ENCODE measurements around the gene UNC119B.

DNA sequence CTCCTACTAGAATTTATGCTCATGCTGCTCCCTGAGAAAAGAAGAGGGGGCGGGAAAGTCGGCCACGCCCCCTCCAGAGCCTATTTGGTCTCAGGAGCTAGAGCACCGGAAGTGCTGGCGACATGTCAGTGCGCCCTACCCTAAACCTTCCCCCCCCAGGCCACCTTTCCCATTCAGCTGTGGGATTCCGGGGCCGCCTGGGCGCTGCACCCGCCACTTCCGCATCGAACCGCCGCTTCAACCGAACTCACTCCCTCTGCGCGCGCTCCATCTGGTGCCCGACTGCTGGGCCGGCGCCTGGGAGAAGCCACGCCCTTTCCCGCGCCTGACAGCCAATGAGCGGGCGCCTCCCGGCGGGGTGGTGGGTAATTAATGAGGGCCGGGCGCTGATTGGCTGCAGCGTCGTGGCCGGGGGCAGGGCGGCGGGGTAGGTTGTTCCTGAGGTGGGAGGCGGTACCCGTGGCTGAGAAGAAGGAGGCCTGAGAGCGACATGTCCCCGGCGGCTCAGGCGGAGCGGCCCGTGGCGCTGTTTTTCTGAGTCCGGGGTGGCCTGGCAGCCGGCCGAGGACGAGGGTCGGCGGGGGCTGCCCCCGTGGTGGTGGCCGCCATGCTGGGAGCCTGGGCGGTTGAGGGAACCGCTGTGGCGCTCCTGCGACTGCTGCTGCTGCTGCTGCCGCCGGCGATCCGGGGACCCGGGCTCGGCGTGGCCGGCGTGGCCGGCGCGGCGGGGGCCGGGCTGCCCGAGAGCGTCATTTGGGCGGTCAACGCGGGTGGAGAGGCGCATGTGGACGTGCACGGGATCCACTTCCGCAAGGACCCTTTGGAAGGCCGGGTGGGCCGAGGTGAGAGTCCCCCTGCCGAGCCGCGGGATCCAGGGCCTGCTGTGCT, 23.3 kb upstream of the UNC119B start, which contains the start of gene MLEC:
- TF ChIP-seq, protein P1, sequence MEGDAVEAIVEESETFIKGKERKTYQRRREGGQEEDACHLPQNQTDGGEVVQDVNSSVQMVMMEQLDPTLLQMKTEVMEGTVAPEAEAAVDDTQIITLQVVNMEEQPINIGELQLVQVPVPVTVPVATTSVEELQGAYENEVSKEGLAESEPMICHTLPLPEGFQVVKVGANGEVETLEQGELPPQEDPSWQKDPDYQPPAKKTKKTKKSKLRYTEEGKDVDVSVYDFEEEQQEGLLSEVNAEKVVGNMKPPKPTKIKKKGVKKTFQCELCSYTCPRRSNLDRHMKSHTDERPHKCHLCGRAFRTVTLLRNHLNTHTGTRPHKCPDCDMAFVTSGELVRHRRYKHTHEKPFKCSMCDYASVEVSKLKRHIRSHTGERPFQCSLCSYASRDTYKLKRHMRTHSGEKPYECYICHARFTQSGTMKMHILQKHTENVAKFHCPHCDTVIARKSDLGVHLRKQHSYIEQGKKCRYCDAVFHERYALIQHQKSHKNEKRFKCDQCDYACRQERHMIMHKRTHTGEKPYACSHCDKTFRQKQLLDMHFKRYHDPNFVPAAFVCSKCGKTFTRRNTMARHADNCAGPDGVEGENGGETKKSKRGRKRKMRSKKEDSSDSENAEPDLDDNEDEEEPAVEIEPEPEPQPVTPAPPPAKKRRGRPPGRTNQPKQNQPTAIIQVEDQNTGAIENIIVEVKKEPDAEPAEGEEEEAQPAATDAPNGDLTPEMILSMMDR (IDR thresholded peaks at IDR 0.05), result peak in 4 of 6 experiments; percentile 7 to 13 (median 11)
- peak; percentile 4 to 89 (median 66) for TF ChIP-seq POLR2A (IDR thresholded peaks at IDR 0.05)
- no peak for TF ChIP-seq EP300 (IDR thresholded peaks at IDR 0.05)
- peak in 1 of 2 donors; percentile 74 for TF ChIP-seq POLR2AphosphoS5 (IDR thresholded peaks at IDR 0.05)

Measured in upper lobe of left lung (tissue), 4 donors.